Kidney glomerular epithelial cell (primary cell): ENCODE data around the gene SLAMF1.
"Not testable (repeated sequence)": the region's sequence is repeated elsewhere in the genome, so short reads cannot be mapped to it uniquely, and the experiment has no call there.

Source experiments
- DNase-seq: peaks from one replicate; lab custom pipeline; 2025; lab: John Stamatoyannopoulos, UW

SLAMF1 gene

GRCh38 chr1:160562745-160563144 lies 84.1 kb downstream of the SLAMF1 start:
- DNase-seq: not testable (repeated sequence)

GRCh38 chr1:160560806-160561205 lies 86.0 kb downstream of the SLAMF1 start:
- no peak for DNase-seq

GRCh38 chr1:160560045-160560705 lies 86.7 kb downstream of the SLAMF1 start:
- no peak for DNase-seq

- not testable (repeated sequence) for DNase-seq
These were observed 87.4 kb downstream of the SLAMF1 start for GRCh38 chr1:160559437-160559836.

- no peak for DNase-seq
These were observed 88.0 kb downstream of the SLAMF1 start for GRCh38 chr1:160558660-160559380.
